Stimulated activated CD8-positive, alpha-beta memory T cell treated with anti-CD3 and anti-CD28 coated beads, Interleukin-4, amount 100 ng/mL, for 4 hours (primary cell): ENCODE measurements around the gene CUX1.
"Not testable (repeated sequence)": the region's sequence is repeated elsewhere in the genome, so short reads cannot be mapped to it uniquely, and the experiment has no call there.

Source experiments
- DNase-seq, 2 donors: peaks; one replicate each; pipeline ENCODE4 v3.0.0-alpha.2; 2020; ENCODE audit warnings: low read depth in 2 of 2, low spot score in 1 of 2

Gene CUX1

DNA sequence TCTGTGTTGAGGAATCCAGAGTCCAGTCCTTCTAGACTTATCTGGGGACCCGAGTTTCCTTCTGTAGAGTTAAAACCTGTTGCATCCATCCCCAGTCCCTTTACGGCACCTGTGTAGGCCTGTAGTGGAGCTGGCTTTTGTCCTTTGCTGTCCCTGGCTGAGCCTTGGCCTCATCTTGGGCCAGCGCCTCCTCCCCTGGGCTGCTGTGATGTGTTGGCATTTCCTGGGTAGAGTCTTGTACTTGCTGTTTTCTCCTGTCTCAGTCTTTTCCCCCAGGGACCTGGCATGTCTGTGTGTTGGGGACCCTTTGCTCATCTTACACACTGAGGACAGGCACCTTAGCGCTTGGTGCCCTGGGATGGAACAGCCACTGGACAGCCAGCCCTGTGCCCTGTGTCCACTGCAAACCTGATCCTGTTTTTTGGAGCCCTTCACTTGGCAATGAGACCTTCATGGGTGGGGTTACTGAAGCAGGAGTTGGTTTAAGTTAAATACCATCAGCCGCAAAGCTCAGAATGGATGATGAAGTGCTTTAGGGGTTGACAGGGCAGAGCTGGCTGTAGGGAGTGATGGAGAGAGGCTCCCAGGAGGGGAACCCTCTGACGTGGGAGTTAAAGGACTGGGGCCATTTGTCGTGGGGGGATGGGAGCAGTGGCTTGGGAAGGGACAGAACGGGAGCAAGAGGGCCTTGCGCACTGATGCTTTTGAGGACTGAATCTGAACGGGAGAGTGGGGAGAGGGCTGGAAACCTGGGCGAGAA is 50.9 kb downstream of the CUX1 start:
- no peak for DNase-seq

- no peak for DNase-seq
Measured at GRCh38 chr7:101869026-101869900, 51.8 kb downstream of the CUX1 start.

DNA sequence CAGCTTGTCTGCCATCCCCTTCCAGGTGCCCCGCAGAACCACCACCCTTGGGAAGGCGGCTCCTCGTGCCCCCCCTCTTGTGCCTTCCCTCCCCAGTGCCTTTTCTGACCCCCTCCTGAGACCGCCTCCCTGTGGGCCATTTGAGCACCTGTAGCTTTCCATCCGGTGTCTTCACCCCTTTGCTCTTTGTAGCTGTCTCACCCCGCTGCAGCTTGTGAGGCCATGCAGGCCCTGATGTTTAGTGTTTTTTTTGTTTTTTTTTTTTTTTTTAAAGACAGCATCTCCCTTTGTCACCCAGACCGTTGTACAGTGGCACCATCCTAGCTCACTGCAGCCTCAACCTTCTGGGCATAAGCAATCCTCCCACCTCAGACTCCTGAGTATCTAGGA is 52.5 kb downstream of the CUX1 start:
- DNase-seq = no peak

DNA sequence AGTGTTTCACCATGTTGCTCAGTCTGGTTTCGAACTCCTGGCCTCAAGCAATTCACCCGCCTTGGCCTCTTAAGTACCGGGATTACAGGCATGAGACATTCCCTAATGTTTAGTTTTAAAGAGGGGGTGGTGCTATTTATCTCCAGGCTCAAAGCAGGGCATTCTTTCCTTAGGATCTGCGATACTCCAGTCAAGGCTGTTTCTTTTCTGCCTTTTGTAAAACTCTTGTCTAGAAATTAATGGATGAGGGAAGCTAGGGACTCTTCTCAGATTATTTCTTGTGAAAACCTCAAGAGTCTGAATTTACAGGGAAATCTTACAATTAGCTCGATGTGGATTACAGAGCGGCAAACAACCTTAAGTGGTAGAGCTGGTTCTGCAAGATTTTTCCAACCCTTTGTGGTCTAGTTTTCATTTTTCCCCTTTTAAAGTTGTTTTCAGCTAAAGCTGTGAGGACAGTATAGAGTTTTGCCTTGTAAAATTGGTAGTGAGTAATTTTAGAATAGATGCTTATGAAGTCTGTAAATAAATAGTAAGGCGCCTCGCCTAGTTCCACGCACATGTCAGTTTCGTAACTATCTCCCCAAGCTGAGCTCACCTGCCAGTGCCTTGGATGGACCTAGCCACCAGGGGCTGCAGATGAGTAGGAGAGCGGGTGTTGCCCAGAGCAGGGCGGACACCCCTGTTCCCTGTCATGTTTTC is 53.1 kb downstream of the CUX1 start:
- no peak for DNase-seq

DNA sequence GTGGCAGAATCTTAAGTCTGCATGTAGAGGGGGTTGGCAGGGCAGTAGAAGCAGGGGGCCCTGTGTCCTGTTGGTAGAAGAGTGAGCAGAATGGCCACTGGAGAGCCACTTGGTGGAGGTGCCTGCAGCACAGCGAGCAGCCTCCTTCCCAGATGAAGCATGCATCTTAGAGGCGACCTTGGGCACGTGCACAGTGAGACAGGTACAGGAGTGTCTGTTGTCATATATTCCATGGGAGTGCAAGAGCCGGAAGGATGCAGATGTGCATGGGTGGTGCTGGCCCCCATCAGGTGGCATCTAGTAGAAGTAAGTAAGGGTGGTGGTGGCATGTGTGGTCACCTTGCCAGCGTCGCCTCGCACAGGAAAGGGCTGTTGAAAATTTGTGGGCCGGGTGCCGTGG is 53.9 kb downstream of the CUX1 start:
- no peak for DNase-seq

GRCh38 chr7:101874028-101874427 is 56.6 kb downstream of the CUX1 start:
- no peak for DNase-seq

GRCh38 chr7:101875283-101875846 is 57.9 kb downstream of the CUX1 start:
- DNase-seq = no peak

DNA sequence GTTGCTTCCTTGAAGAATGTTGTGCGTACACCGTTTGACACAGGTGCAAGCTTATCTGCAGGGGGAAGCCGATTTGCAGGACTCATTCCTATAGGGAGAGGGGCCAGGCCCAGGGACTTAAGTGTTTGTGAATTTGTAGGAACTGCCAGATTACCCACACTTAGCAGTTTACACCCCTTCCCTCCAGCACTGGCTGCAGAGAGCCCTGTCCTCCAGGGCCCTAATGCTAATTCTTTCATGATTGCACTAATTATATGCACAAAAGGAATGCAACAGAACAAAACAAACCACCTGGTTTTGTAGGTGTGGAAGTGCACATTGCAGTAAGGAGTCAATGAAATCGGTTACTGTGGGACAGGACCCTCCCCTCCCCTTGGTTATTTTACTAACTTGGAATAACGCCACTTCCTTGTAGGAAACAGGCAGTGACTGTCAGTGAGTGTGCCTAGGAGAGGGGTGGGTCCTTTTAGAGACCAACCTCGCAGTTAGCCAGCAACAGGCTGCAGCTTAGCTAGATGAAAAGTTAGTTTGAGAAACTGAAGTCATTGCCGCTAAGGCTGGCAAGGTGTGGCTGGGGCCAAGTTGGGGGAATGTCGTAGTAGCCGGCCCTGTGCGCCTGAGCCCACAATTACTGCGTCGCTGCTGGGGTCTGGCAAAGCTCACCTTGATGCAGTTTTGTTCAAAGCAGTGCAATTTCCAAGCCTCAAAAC is 60.6 kb downstream of the CUX1 start:
- DNase-seq = no peak

GRCh38 chr7:101878938-101879337 is 61.5 kb downstream of the CUX1 start:
- no peak for DNase-seq

- no peak for DNase-seq
Measured at GRCh38 chr7:101879565-101879964, 62.1 kb downstream of the CUX1 start.

DNA sequence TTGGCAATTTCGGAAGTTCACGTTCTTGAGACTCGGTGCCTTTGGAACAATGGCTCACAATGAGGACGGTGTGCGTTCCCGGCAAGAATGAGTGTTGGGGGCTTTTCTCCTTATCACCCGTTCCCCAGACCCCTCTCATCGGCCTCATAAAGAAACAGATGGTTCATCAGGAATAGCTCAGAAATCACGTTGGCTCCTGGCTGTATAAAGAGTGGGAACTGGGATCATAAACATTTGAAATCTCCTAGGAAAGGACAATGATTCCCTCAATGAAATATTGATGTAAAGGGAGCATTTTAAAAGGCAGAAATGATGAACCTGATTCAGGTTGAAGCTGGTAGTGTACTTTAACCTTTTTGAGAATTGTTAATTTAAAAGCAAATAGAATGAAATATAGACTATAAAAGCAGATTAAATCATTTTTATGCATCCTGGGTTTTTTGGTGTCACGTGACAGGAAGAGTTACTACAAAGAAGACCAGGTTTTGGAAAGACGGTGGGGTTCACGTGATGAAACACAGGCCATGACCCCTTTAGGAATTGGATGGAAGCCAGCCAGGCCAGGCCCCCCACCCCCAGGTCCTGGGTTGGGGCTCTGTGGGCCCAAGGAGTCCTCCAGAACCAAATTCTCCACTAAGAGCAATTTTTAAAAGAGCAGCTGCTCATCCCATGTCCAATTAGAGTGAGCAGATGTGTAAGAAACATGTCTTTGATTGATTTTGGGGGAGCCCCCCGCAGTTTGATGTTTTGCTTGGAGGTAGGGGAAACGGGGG is 63.0 kb downstream of the CUX1 start:
- no peak for DNase-seq

DNA sequence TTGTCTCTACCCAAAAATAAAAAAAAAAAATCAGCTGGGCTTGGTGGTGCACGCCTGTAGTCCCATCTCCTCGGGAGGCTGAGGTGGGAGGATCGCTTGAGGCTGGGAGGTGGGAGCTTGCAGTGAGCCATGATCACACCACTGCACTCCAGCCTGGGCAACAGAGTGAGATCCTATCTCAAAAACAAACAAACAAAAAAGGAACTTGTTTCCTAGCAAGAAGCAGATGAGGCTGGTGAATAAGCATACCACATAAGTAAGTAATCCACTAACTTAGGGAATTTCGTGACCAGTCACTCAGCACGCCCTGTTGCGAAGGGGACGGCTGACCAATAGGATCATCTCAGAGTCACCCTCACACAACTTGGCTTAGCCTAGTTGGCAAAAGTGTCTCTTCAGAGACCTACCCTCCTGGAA is 64.6 kb downstream of the CUX1 start:
- DNase-seq = no peak

DNA sequence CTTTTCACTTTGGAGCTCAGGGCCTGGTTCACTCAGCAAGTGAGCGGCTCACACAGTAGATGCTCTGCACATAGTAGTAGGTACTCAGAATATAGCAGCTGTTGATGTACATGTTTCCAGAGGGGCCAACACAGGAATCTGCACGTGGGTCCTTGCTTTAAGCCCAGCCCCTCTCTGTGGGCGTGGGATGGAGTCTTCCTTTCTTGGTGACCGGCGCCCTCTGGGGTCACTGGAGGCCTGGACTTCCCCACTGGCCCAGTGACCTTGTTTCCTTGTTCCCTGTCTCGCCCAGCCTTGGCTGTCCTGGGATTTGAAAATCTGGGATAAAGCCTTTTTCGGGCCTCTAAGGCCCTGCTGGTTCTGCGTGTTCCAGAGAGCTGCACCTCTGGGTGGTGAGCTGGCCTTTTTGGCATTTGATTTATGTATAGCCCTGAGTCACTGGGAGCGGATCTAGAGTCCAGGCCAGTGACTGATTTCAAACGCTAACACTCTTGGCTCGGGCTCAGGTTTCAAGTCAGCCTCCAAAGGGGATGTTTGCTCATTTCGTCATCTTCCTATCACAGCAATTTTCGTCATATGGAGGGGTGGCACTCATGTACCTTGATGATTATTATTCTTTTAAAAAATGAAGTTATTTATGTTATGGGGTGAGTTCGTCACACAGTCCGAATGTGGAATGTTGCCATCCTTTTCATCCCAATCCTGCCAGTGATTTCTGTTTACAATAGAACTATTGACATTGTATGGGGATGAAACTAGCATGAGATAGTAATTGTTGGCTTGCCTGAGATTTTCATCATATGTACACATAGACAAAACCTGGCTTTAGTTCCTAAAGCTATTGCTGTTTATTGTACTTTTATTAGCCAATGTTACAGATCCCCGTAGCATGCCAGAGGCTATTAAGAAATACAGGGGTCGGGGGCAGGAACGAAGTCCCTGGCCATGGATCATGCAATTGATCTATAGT is 65.5 kb downstream of the CUX1 start:
- no peak for DNase-seq

- no peak for DNase-seq
Measured at GRCh38 chr7:101884671-101885596, 67.5 kb downstream of the CUX1 start.

- DNase-seq = no peak
Measured at GRCh38 chr7:101885597-101885955, 68.2 kb downstream of the CUX1 start.

- DNase-seq = not testable (repeated sequence)
Measured at GRCh38 chr7:101887352-101887751, 69.9 kb downstream of the CUX1 start.

- not testable (repeated sequence) for DNase-seq
Measured at GRCh38 chr7:101888564-101888963, 71.1 kb downstream of the CUX1 start.
